GM12878 (cell line): ENCODE measurements around the gene TSHZ2. TPM values are rescaled to one million over a fixed set of nuclear protein-coding genes. Genes with fewer than 3 reads are reported as not detected.

ENCODE experiments used
- ATAC-seq: fragments of 200-7000 bp; cut with Tn5 transposase; 3 replicates; pipeline ENCODE4 v1.9.1; 2020; ENCODE audit warnings: mild to moderate bottlenecking, moderate library complexity
- BruUV-seq: library from RNA; stranded (reverse); fragments of 400-500 nt; replicated peaks from 2 replicates; lab custom pipeline; 2021; lab: Mats Ljungman, UMichigan
- CTCF ChIA-PET: fragments of 300-600 bp; sonication (Branson Sonifier 250); formaldehyde crosslinking; extraction: SDS; loops from one replicate; lab custom pipeline; 2021; ENCODE audit warnings: inconsistent platforms; lab: Yijun Ruan, JAX
- POLR2A ChIA-PET: fragments of 350-600 bp; formaldehyde crosslinking; extraction: SDS; loops from one replicate; lab custom pipeline; 2021; ENCODE audit warnings: inconsistent platforms; lab: Charles Lee
- RAD21 ChIA-PET: fragments of 300-600 bp; sonication (Branson Sonifier 250); formaldehyde crosslinking; loops from one replicate; lab custom pipeline; 2023; ENCODE audit warnings: antibody characterized with exemption; ENCODE audit not compliant: unreplicated experiment; lab: Charles Lee
- SMC1A ChIA-PET: fragments of 300-600 bp; sonication (Branson Sonifier 250); formaldehyde crosslinking; loops from one replicate; lab custom pipeline; 2023; ENCODE audit not compliant: unreplicated experiment, uncharacterized antibody; lab: Charles Lee
- DNase-seq: peaks from one replicate; pipeline ENCODE4 v3.0.0-alpha.2; 2011; ENCODE audit warnings: low read depth, low spot score
- FAIRE-seq: peaks from 3 replicates; lab custom pipeline; 2011; peaks lifted over from hg19 to GRCh38; lab: Jason Lieb, UNC
- H2AFZ ChIP-seq: 2 replicates; pipeline ENCODE4 v1.6.0; 2011; ENCODE audit warnings: low read depth, low read length, control low read depth; ENCODE audit not compliant: control insufficient read depth
- H3K27ac ChIP-seq: 2 replicates; pipeline ENCODE4 v1.5.1; 2011; ENCODE audit warnings: control low read depth; ENCODE audit not compliant: control insufficient read depth, insufficient read depth
- H3K27me3 ChIP-seq, 2 experiments: replicated peaks in 1 of 2; 2 replicates each; pipeline versions ENCODE4 v1.6.0 to v1.6.1; 2011; ENCODE audit warnings: low read length in 1 of 2; ENCODE audit not compliant: control insufficient read depth in 2 of 2, insufficient read depth in 2 of 2
- H3K36me3 ChIP-seq, 2 experiments: 2 replicates each; pipeline ENCODE4 v1.5.1; 2011; ENCODE audit warnings: low read length in 1 of 2; ENCODE audit not compliant: control insufficient read depth in 2 of 2, insufficient read depth in 2 of 2
- H3K4me1 ChIP-seq: 2 replicates; pipeline ENCODE4 v1.6.1; 2011; ENCODE audit warnings: mild to moderate bottlenecking, low read length, moderate library complexity, mixed read lengths; ENCODE audit not compliant: control insufficient read depth, insufficient read depth
- H3K4me2 ChIP-seq: 2 replicates; pipeline ENCODE4 v1.6.0; 2011; ENCODE audit warnings: control low read depth; ENCODE audit not compliant: control insufficient read depth, insufficient read depth
- H3K4me3 ChIP-seq: fragments of 200-600 bp; sonication (generic); 2 replicates; pipeline ENCODE4 v1.5.1; 2016
- H3K79me2 ChIP-seq: 2 replicates; pipeline ENCODE4 v1.6.0; 2011; ENCODE audit warnings: low read length; ENCODE audit not compliant: control insufficient read depth, insufficient read depth
- H3K9ac ChIP-seq: 2 replicates; pipeline ENCODE4 v1.8.0; 2011; ENCODE audit warnings: low read length, control low read depth, mixed read lengths; ENCODE audit not compliant: control insufficient read depth, insufficient read depth
- H3K9me3 ChIP-seq: replicated peaks from 3 replicates; pipeline ENCODE4 v1.5.1; 2011; ENCODE audit warnings: mild to moderate bottlenecking, low read length; ENCODE audit not compliant: control insufficient read depth, insufficient read depth
- H4K20me1 ChIP-seq: 2 replicates; pipeline ENCODE4 v1.6.0; 2011; ENCODE audit not compliant: control insufficient read depth, insufficient read depth
- EZH2 ChIP-seq: IDR thresholded peaks from 2 replicates; pipeline ENCODE4 v1.6.1; 2012; ENCODE audit warnings: low read depth, mild to moderate bottlenecking, control low read depth, inconsistent platforms, low read length, borderline replicate concordance; ENCODE audit not compliant: control insufficient read depth
- HDAC2 ChIP-seq: fragments of 200-600 bp; sonication (generic); IDR thresholded peaks from 2 replicates; pipeline ENCODE4 v1.6.1; 2017
- NFYB ChIP-seq: IDR thresholded peaks from 2 replicates; pipeline ENCODE4 v1.6.1; 2011; ENCODE audit warnings: low read depth, mild to moderate bottlenecking, low read length, improper control_type of control experiment, moderate library complexity; ENCODE audit not compliant: insufficient read depth
- POLR2AphosphoS2 ChIP-seq: IDR thresholded peaks from 2 replicates; pipeline ENCODE4 v1.6.1; 2011; ENCODE audit warnings: low read depth, mild to moderate bottlenecking, low read length, improper control_type of control experiment, moderate library complexity
- RCOR1 ChIP-seq: conservative IDR thresholded peaks from 2 replicates; pipeline ENCODE4 v1.6.1; 2012; ENCODE audit warnings: low read depth, low read length, improper control_type of control experiment
- TARDBP ChIP-seq: IDR thresholded peaks from 2 replicates; pipeline ENCODE4 v1.6.1; 2016; ENCODE audit warnings: borderline replicate concordance
- WGBS: methylation state at CpG from one replicate; pipeline ENCODE4 v1.1.6; 2016; ENCODE audit warnings: low lambda C conversion rate; ENCODE audit not compliant: insufficient replicate concordance, insufficient coverage; ENCODE audit errors: missing lambda C conversion rate; 5-methylcytosine and 5-hydroxymethylcytosine counted together
- in situ Hi-C: fragments of 300-500 bp; cut with MboI; formaldehyde crosslinking; loops from 9 replicates; pipeline ENCODE4 v1.14.3; 2018; ENCODE audit warnings: mixed read lengths
- intact Hi-C: fragments of 100-400 bp; cut with micrococcal nuclease; formaldehyde crosslinking; loops from one replicate; pipeline ENCODE4 v1.14.2; 2022; ENCODE audit not compliant: unreplicated experiment
- polyA plus RNA-seq, 11 experiments: library from polyadenylated mRNA; depleted of rRNA in 4 of 11; unstranded in 6 of 11; stranded (reverse) in 5 of 11; fragments of >200 nt; fragmentation: Nextera tagmentation in 4 of 11; fragmentation: Illumina TruSeq in 1 of 11; extraction: Ambion mirVana in 4 of 11; extraction: Trizol in 1 of 11; gene quantifications; 1 replicate in 1 of 11; 2 replicates in 10 of 11; pipeline versions ENCODE4 v1.2.1 to v1.2.3, GENCODE V29; 2011 to 2016; ENCODE audit warnings: inconsistent platforms in 2 of 11, missing spikeins in 2 of 11, low read depth in 1 of 11
- total RNA-seq, 4 experiments: library from RNA; depleted of rRNA in 3 of 4; stranded (reverse); fragments of >200 nt in 3 of 4; fragmentation: Illumina TruSeq in 1 of 4; extraction: Trizol in 1 of 4; gene quantifications; 2 replicates each; pipeline versions ENCODE4 v1.2.1 to v1.2.3, GENCODE V29; 2013 to 2021
- TF ChIP-seq, protein P1 (sequence below): fragments of 450-650 bp; formaldehyde crosslinking; IDR thresholded peaks from 2 replicates; pipeline ENCODE4 v1.5.0; 2022; ENCODE audit warnings: mild to moderate bottlenecking, missing genetic modification characterization
- TF ChIP-seq, protein P2 (sequence below): IDR thresholded peaks from 2 replicates; pipeline ENCODE4 v1.6.1; 2011; ENCODE audit warnings: low read depth, mild to moderate bottlenecking, low read length, moderate library complexity, borderline replicate concordance; ENCODE audit errors: extremely low read depth

TSHZ2 gene
- total and polyA plus RNA-seq, 10 of the 15 experiments (the other 5 are each of a cell fraction or from before 2014, with no cell fraction given), result 0.01 to 0.86 (median 0.13) TPM; not detected in 2

DNA sequence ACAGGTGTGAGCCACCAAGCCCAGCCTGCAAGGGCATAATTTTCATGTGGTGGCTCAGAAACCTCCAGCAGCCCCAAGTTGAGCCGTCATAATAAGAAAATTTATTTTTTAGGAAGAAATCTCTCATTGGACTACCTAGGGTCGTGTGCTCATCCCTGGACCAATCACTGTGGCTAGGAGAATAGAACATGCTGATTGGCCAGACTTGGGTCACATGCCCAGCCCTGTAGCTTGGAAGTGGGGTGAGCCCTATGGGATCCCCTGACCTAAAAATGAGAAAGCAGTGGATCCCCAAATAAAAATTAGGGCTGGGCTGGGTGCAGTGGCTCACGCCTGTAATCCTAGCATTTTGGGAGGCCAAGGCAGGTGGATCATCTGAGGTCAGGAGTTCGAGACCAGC, 466.2 kb downstream of the TSHZ2 start:
- no peak for FAIRE-seq
- no peaks in the 10 kb centered on the region for H4K20me1 ChIP-seq
- no peaks in the 10 kb centered on the region for H3K79me2 ChIP-seq
- H3K36me3 ChIP-seq, result no peaks in the 10 kb centered on the region
- ChIA-PET POLR2A (no interaction called here), RAD21 (no interaction called here), CTCF (no interaction called here), SMC1A (no interaction called here)
- no peak overlapping the region for H3K9ac ChIP-seq
- no peaks in the 10 kb centered on the region for H3K27me3 ChIP-seq
- in situ Hi-C loops, result no loop called here
- H3K4me1 ChIP-seq, result no peaks in the 10 kb centered on the region
- no TSS peak for BruUV-seq
- no peaks in the 10 kb centered on the region for H3K9me3 ChIP-seq
- intact Hi-C loops, result no loop called here
- no peak overlapping the region for H3K4me3 ChIP-seq
- WGBS, result 27% methylated on average over 4 of the region's 4 CpGs
- no peak overlapping the region for H3K4me2 ChIP-seq
- H2AFZ ChIP-seq, result no peak overlapping the region
- TF ChIP-seq, protein P1, sequence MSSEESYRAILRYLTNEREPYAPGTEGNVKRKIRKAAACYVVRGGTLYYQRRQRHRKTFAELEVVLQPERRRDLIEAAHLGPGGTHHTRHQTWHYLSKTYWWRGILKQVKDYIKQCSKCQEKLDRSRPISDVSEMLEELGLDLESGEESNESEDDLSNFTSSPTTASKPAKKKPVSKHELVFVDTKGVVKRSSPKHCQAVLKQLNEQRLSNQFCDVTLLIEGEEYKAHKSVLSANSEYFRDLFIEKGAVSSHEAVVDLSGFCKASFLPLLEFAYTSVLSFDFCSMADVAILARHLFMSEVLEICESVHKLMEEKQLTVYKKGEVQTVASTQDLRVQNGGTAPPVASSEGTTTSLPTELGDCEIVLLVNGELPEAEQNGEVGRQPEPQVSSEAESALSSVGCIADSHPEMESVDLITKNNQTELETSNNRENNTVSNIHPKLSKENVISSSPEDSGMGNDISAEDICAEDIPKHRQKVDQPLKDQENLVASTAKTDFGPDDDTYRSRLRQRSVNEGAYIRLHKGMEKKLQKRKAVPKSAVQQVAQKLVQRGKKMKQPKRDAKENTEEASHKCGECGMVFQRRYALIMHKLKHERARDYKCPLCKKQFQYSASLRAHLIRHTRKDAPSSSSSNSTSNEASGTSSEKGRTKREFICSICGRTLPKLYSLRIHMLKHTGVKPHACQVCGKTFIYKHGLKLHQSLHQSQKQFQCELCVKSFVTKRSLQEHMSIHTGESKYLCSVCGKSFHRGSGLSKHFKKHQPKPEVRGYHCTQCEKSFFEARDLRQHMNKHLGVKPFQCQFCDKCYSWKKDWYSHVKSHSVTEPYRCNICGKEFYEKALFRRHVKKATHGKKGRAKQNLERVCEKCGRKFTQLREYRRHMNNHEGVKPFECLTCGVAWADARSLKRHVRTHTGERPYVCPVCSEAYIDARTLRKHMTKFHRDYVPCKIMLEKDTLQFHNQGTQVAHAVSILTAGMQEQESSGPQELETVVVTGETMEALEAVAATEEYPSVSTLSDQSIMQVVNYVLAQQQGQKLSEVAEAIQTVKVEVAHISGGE (CRISPR knock-in tag), result no peak
- TF ChIP-seq HDAC2 (no peak), RCOR1 (no peak), TARDBP (no peak), POLR2AphosphoS2 (no peak), NFYB (0 out of 2 replicates have a peak, but pooled peaks have one; percentile 28), EZH2 (no peak)
- TF ChIP-seq, protein P2, sequence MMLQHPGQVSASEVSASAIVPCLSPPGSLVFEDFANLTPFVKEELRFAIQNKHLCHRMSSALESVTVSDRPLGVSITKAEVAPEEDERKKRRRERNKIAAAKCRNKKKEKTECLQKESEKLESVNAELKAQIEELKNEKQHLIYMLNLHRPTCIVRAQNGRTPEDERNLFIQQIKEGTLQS, result no peak
- TF ChIP-seq, all 136 proteins: peak for 1
- DNase-seq (no peak), ATAC-seq (no peak)
- H3K27ac ChIP-seq, result no peak overlapping the region
